ENCODE measurements around the gene PNN.
"Not testable (repeated sequence)": the region's sequence is repeated elsewhere in the genome, so short reads cannot be mapped to it uniquely, and the experiment has no call there.

PNN gene

GRCh38 chr14:39229601-39230110 lies 54.6 kb downstream of the PNN start:
- no peak for DNase-seq (ENCODE audit: low read depth)

DNA sequence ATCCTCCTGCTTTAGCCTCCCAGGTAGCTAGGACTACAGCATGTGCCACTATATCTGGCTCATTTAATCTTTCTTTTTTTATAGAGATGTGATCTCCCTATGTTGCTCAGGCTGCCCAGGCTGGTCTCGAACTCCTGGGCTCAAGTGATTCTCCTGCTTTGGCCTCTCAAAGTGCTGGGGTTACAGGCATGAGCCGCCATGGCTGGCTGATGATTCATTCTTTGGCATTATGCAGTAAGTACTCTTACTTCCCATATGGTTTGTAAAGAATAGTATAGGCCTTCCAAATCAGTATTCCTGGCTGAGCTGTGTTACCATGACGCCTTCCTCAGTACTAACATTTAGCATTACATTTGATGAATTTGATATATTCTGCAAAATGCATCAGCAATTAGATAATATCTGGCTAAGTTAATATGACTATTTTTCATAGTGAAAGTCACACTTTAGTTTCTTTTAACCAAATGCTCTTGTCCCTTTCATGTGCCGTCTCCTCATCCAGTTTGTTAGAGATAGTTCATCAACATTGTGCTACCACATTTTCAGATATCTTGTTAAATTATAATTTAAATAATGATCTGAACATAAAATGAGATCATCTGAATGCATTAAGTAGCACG lies 55.5 kb downstream of the PNN start:
- DNase-seq (ENCODE audit: low read depth) = no peak

- not testable (repeated sequence) for DNase-seq (ENCODE audit: low read depth)
Observed at GRCh38 chr14:39231751-39232553, 56.9 kb downstream of the PNN start.
